H1 (cell line): Measurements from ENCODE around the gene OPCML.

ENCODE experiments used
- EP300 ChIP-seq, 2 experiments: IDR thresholded peaks; 1 replicate in 1 of 2; 2 replicates in 1 of 2; pipeline ENCODE4 v1.6.1; 2011 to 2012; ENCODE audit warnings: low read depth in 2 of 2, low read length in 2 of 2, mild to moderate bottlenecking in 2 of 2, borderline replicate concordance in 1 of 2, inconsistent platforms in 1 of 2, moderate library complexity in 1 of 2
- EZH2 ChIP-seq: fragments of 200-600 bp; sonication (generic); IDR thresholded peaks from 2 replicates; pipeline ENCODE4 v1.7.1; 2012; ENCODE audit warnings: low read depth, mild to moderate bottlenecking, moderate library complexity, low read length, inconsistent platforms; ENCODE audit not compliant: severe bottlenecking
- GTF2F1 ChIP-seq: IDR thresholded peaks from 2 replicates; pipeline ENCODE4 v1.6.1; 2012; ENCODE audit warnings: low read depth, low read length, improper control_type of control experiment, borderline replicate concordance
- TF ChIP-seq, protein P1 (sequence below), 3 experiments: IDR thresholded peaks; 1 replicate in 2 of 3; 2 replicates in 1 of 3; pipeline versions ENCODE4 v1.5.1 to v1.6.1; 2011; ENCODE audit warnings: low read length in 3 of 3, mild to moderate bottlenecking in 3 of 3, inconsistent platforms in 2 of 3, low read depth in 1 of 3, moderate library complexity in 1 of 3; ENCODE audit not compliant: insufficient read depth in 1 of 3; ENCODE audit errors: control extremely low read depth in 1 of 3

DNA sequence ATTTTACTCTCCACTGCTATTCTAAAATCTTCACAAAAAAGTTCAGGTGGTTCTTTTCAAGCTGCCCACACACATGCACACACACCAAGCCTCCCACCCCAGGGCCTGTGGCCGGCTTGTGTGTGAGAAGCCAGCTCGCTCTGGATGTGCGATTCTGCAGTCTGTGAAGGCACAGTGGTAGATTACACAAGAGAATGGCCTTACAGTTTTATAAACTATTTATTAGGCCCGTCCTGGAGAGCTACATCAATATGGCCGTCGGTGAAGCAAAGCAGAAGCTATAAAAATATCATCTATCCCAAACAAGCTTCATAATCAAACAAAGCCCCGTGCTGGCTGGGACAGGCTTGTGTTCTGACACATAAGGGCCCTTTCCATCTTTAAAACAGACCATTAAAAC is 240.5 kb downstream of the OPCML start:
- TF ChIP-seq, protein P1, sequence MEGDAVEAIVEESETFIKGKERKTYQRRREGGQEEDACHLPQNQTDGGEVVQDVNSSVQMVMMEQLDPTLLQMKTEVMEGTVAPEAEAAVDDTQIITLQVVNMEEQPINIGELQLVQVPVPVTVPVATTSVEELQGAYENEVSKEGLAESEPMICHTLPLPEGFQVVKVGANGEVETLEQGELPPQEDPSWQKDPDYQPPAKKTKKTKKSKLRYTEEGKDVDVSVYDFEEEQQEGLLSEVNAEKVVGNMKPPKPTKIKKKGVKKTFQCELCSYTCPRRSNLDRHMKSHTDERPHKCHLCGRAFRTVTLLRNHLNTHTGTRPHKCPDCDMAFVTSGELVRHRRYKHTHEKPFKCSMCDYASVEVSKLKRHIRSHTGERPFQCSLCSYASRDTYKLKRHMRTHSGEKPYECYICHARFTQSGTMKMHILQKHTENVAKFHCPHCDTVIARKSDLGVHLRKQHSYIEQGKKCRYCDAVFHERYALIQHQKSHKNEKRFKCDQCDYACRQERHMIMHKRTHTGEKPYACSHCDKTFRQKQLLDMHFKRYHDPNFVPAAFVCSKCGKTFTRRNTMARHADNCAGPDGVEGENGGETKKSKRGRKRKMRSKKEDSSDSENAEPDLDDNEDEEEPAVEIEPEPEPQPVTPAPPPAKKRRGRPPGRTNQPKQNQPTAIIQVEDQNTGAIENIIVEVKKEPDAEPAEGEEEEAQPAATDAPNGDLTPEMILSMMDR (IDR thresholded peaks at IDR 0.05; ENCODE audit: control extremely low read depth in 1 of 3, insufficient read depth in 1 of 3, low read depth in 1 of 3, low read length in 3 of 3), result no peak
- TF ChIP-seq EZH2 (no peak), GTF2F1 (no peak), EP300 (IDR thresholded peaks at IDR 0.05; ENCODE audit: borderline replicate concordance in 1 of 2, low read depth in 2 of 2, low read length in 2 of 2) (no peak)
